HepG2 (cell line): ENCODE data around the gene CTNNBIP1. TPM values are rescaled to one million over a fixed set of nuclear protein-coding genes. Genes with fewer than 3 reads are reported as not detected.

Source experiments
- DPF2 ChIP-seq: sonication (generic); formaldehyde crosslinking; IDR thresholded peaks from 2 replicates; pipeline ENCODE4 v1.4.0; 2020; ENCODE audit warnings: mild to moderate bottlenecking, low read depth, missing genetic modification reagents, borderline replicate concordance
- FOSL1 ChIP-seq: sonication (generic); formaldehyde crosslinking; IDR thresholded peaks from 2 replicates; pipeline ENCODE4 v1.9.0; 2021; ENCODE audit warnings: missing genetic modification reagents, borderline replicate concordance
- FOXK2 ChIP-seq: fragments of 450-650 bp; IDR thresholded peaks from 2 replicates; pipeline ENCODE4 v1.6.1; 2016
- HNRNPLL ChIP-seq: fragments of 200-400 bp; formaldehyde crosslinking; IDR thresholded peaks from 2 replicates; pipeline ENCODE4 v1.6.1; 2017; ENCODE audit warnings: mild to moderate bottlenecking, low read depth, low read length; ENCODE audit not compliant: poor library complexity, severe bottlenecking
- IRF9 ChIP-seq: sonication (generic); formaldehyde crosslinking; IDR thresholded peaks from 2 replicates; pipeline ENCODE4 v1.8.0; 2022; ENCODE audit warnings: missing genetic modification reagents, mild to moderate bottlenecking, borderline replicate concordance
- KLF11 ChIP-seq: IDR thresholded peaks from 2 replicates; pipeline ENCODE4 v1.6.1; 2016; ENCODE audit warnings: missing compliant biosample characterization
- NAIF1 ChIP-seq: sonication (generic); formaldehyde crosslinking; IDR thresholded peaks from 2 replicates; pipeline ENCODE4 v1.5.0; 2020; ENCODE audit warnings: mild to moderate bottlenecking, missing genetic modification reagents, borderline replicate concordance
- NFE2 ChIP-seq: sonication (generic); formaldehyde crosslinking; IDR thresholded peaks from 2 replicates; pipeline ENCODE4 v1.4.0; 2020; ENCODE audit warnings: missing genetic modification reagents
- PCBP2 ChIP-seq: fragments of 200-400 bp; formaldehyde crosslinking; optimal IDR thresholded peaks from 2 replicates; pipeline ENCODE3; 2018; ENCODE audit warnings: low read length, low read depth; ENCODE audit not compliant: poor library complexity, severe bottlenecking
- PTBP1 ChIP-seq: fragments of 200-400 bp; formaldehyde crosslinking; IDR thresholded peaks from 2 replicates; pipeline ENCODE4 v1.6.1; 2018; ENCODE audit warnings: low read length, low read depth; ENCODE audit not compliant: poor library complexity, severe bottlenecking
- RCOR2 ChIP-seq: IDR thresholded peaks from 2 replicates; pipeline ENCODE4 v1.6.1; 2016; ENCODE audit warnings: missing biosample characterization, missing genetic modification reagents
- SKI ChIP-seq: fragments of 450-650 bp; IDR thresholded peaks from one replicate; pipeline ENCODE4 v1.6.1; 2018; ENCODE audit warnings: mild to moderate bottlenecking; ENCODE audit not compliant: partially characterized antibody
- SOX5 ChIP-seq: IDR thresholded peaks from 2 replicates; pipeline ENCODE4 v1.6.1; 2016; ENCODE audit warnings: borderline replicate concordance
- TFDP1 ChIP-seq: IDR thresholded peaks from 2 replicates; pipeline ENCODE4 v1.6.1; 2016; ENCODE audit warnings: missing compliant biosample characterization, missing genetic modification reagents, borderline replicate concordance
- ZBTB7B ChIP-seq: sonication (generic); formaldehyde crosslinking; IDR thresholded peaks from 2 replicates; pipeline ENCODE4 v1.4.0; 2020; ENCODE audit warnings: missing genetic modification reagents
- ZFAT ChIP-seq: sonication (generic); formaldehyde crosslinking; conservative IDR thresholded peaks from 2 replicates; pipeline ENCODE4 v1.8.1; 2023; ENCODE audit warnings: missing genetic modification reagents, inconsistent platforms
- ZFP1 ChIP-seq: IDR thresholded peaks from 2 replicates; pipeline ENCODE4 v1.6.1; 2016
- ZKSCAN8 ChIP-seq: IDR thresholded peaks from 2 replicates; pipeline ENCODE4 v1.6.1; 2016; ENCODE audit warnings: borderline replicate concordance, missing genetic modification reagents, missing compliant biosample characterization
- ZMYM4 ChIP-seq: sonication (generic); formaldehyde crosslinking; IDR thresholded peaks from 2 replicates; pipeline ENCODE4 v1.8.1; 2023; ENCODE audit warnings: mild to moderate bottlenecking, missing genetic modification reagents
- ZNF138 ChIP-seq: sonication (generic); formaldehyde crosslinking; IDR thresholded peaks from 2 replicates; pipeline ENCODE4 v1.5.0; 2020; ENCODE audit warnings: mild to moderate bottlenecking, low read depth, missing genetic modification reagents
- ZNF337 ChIP-seq: sonication (generic); formaldehyde crosslinking; IDR thresholded peaks from 2 replicates; pipeline ENCODE4 v1.5.1; 2020; ENCODE audit warnings: missing genetic modification reagents, low read depth, mild to moderate bottlenecking, borderline replicate concordance
- ZNF34 ChIP-seq: sonication (generic); formaldehyde crosslinking; IDR thresholded peaks from 2 replicates; pipeline ENCODE4 v1.4.0; 2020; ENCODE audit warnings: mild to moderate bottlenecking, missing genetic modification reagents, borderline replicate concordance
- ZNF580 ChIP-seq: IDR thresholded peaks from 2 replicates; pipeline ENCODE4 v1.6.1; 2016; ENCODE audit warnings: low read depth, borderline replicate concordance
- ZNF761 ChIP-seq: sonication (generic); formaldehyde crosslinking; conservative IDR thresholded peaks from 2 replicates; pipeline ENCODE4 v1.4.0; 2020; ENCODE audit warnings: mild to moderate bottlenecking, missing genetic modification reagents
- ZNF839 ChIP-seq: sonication (generic); formaldehyde crosslinking; IDR thresholded peaks from 2 replicates; pipeline ENCODE4 v1.4.0; 2020; ENCODE audit warnings: missing genetic modification reagents, mild to moderate bottlenecking, borderline replicate concordance
- polyA plus RNA-seq, 8 experiments: library from polyadenylated mRNA; depleted of rRNA in 3 of 8; stranded (reverse) in 7 of 8; unstranded in 1 of 8; fragments of >200 nt; fragmentation: Illumina TruSeq in 4 of 8; extraction: Trizol in 4 of 8; gene quantifications; 2 replicates each; pipeline versions ENCODE4 v1.2.1 to v1.2.3, GENCODE V29; 2011 to 2016; ENCODE audit warnings: low read depth in 4 of 8, missing spikeins in 1 of 8, mixed read lengths in 1 of 8; ENCODE audit not compliant: insufficient read depth in 1 of 8
- total RNA-seq, 5 experiments: library from RNA; depleted of rRNA; stranded (reverse); fragments of >200 nt; fragmentation: Illumina TruSeq; extraction: Trizol; gene quantifications; 2 replicates each; pipeline ENCODE4 v1.2.3, GENCODE V29; 2016; ENCODE audit warnings: low read depth in 1 of 5
- TF ChIP-seq, protein P1 (sequence below): sonication (generic); formaldehyde crosslinking; IDR thresholded peaks from 2 replicates; pipeline ENCODE4 v1.5.0; 2020; ENCODE audit warnings: mild to moderate bottlenecking, missing genetic modification reagents, borderline replicate concordance

CTNNBIP1 gene
- total and polyA plus RNA-seq, 2 of the 13 experiments (the other 11 are each of a cell fraction or from before 2014, with no cell fraction given): 71.7 to 83.0 TPM

DNA sequence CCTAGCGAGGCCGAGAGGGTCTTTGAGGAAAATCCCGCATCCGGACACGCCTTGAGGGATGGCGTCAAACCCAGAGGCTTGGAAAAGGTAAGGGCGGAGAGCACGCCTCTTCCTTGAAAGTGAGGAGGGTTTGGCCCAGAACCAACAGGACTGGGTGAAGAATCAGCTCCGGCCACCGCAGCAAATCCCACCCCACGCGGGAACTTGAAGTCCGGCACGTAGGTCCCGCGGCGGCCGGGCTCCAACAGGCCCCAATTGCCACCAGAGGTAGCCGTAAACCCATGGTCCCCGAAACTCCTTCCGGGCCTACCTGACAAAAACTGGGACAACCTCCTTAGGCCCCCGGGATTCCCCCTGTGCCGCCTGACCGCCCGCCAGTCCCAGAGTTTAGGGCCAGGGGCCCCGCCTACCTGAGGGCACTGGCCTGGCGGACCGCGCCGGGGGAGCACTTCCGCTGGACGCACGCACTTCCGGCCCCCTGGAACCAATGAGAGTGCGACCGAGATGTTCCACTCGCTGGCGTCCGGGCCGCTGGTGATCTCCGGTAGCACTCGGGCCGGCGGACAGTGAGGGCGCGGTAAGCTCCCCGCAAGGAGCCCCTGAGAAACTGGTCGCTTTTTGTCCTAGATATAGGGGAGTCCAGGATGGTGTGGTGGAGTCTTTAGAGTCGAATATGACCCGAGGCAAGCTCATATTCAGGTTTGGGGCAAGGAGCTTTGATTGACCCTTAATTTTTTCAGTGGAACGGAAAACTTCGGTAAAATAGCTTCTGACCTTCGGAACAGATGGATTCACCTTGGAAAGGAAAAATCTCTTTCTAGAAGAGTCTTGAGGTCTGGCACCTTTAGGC is 33.1 kb upstream of the CTNNBIP1 start, which contains the start of the genes LZIC and NMNAT1 (continued):
- TF ChIP-seq, protein P1, sequence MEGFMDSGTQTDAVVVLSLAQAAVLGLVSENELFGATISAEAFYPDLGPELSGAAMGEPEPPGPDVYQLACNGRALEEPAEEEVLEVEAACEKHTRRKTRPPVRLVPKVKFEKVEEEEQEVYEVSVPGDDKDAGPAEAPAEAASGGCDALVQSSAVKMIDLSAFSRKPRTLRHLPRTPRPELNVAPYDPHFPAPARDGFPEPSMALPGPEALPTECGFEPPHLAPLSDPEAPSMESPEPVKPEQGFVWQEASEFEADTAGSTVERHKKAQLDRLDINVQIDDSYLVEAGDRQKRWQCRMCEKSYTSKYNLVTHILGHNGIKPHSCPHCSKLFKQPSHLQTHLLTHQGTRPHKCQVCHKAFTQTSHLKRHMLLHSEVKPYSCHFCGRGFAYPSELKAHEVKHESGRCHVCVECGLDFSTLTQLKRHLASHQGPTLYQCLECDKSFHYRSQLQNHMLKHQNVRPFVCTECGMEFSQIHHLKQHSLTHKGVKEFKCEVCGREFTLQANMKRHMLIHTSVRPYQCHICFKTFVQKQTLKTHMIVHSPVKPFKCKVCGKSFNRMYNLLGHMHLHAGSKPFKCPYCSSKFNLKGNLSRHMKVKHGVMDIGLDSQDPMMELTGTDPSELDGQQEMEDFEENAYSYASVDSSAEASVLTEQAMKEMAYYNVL: no peak
- TF ChIP-seq SKI (no peak), KLF11 (CRISPR knock-in tag) (peak; percentile 87), HNRNPLL (peak; percentile 62), NAIF1 (CRISPR knock-in tag) (peak; percentile 54; the same call in 1 of the 2 replicates), FOSL1 (CRISPR knock-in tag) (0 out of 2 replicates have a peak, but pooled peaks have one; percentile 14), ZNF839 (CRISPR knock-in tag) (no peak), ZNF337 (CRISPR knock-in tag) (no peak), ZMYM4 (peak; percentile 84), PCBP2 (no peak), ZNF138 (CRISPR knock-in tag) (no peak), ZFP1 (CRISPR knock-in tag) (peak; percentile 70; the same call in 1 of the 2 replicates), RCOR2 (CRISPR knock-in tag) (no peak), IRF9 (peak; percentile 84; the same call in 1 of the 2 replicates), ZNF761 (CRISPR knock-in tag) (0 out of 2 replicates have a peak, but pooled peaks have one; percentile 22), ZKSCAN8 (CRISPR knock-in tag) (peak; percentile 85), ZFAT (0 out of 2 replicates have a peak, but pooled peaks have one; percentile 64), ZBTB7B (CRISPR knock-in tag) (peak; percentile 86), SOX5 (0 out of 2 replicates have a peak, but pooled peaks have one; percentile 39), FOXK2 (no peak), ZNF580 (peak; percentile 93), PTBP1 (no peak), NFE2 (CRISPR knock-in tag) (no peak), TFDP1 (CRISPR knock-in tag) (peak; percentile 80; the same call in 1 of the 2 replicates), ZNF34 (0 out of 2 replicates have a peak, but pooled peaks have one; percentile 65), DPF2 (CRISPR knock-in tag) (no peak)
